GM20000 (cell line): ENCODE measurements around the gene CYP8B1.

ENCODE experiments used
- DNase-seq: peaks from one replicate; pipeline ENCODE4 v3.0.0; 2012; ENCODE audit warnings: low spot score
- TF ChIP-seq, protein P1 (sequence below): IDR thresholded peaks from 2 replicates; pipeline ENCODE4 v1.5.1; 2012; ENCODE audit warnings: mild to moderate bottlenecking, control low read depth; ENCODE audit errors: extremely low read depth, missing control alignments

The CYP8B1 gene

GRCh38 chr3:42867138-42867537, 8.5 kb downstream of the CYP8B1 start:
- TF ChIP-seq, protein P1, sequence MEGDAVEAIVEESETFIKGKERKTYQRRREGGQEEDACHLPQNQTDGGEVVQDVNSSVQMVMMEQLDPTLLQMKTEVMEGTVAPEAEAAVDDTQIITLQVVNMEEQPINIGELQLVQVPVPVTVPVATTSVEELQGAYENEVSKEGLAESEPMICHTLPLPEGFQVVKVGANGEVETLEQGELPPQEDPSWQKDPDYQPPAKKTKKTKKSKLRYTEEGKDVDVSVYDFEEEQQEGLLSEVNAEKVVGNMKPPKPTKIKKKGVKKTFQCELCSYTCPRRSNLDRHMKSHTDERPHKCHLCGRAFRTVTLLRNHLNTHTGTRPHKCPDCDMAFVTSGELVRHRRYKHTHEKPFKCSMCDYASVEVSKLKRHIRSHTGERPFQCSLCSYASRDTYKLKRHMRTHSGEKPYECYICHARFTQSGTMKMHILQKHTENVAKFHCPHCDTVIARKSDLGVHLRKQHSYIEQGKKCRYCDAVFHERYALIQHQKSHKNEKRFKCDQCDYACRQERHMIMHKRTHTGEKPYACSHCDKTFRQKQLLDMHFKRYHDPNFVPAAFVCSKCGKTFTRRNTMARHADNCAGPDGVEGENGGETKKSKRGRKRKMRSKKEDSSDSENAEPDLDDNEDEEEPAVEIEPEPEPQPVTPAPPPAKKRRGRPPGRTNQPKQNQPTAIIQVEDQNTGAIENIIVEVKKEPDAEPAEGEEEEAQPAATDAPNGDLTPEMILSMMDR = no peak

DNA sequence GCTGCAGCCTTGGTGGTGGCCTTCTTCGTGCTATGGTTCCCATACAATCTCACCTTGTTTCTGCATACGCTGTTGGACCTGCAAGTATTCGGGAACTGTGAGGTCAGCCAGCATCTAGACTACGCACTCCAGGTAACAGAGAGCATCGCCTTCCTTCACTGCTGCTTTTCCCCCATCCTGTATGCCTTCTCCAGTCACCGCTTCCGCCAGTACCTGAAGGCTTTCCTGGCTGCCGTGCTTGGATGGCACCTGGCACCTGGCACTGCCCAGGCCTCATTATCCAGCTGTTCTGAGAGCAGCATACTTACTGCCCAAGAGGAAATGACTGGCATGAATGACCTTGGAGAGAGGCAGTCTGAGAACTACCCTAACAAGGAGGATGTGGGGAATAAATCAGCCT, 10.4 kb downstream of the CYP8B1 start:
- no peak for DNase-seq
- TF ChIP-seq, protein P1 = no peak

More at GRCh38 chr3:42867138-42867537, 8.5 kb downstream of the CYP8B1 start:
- no peak for DNase-seq

DNA sequence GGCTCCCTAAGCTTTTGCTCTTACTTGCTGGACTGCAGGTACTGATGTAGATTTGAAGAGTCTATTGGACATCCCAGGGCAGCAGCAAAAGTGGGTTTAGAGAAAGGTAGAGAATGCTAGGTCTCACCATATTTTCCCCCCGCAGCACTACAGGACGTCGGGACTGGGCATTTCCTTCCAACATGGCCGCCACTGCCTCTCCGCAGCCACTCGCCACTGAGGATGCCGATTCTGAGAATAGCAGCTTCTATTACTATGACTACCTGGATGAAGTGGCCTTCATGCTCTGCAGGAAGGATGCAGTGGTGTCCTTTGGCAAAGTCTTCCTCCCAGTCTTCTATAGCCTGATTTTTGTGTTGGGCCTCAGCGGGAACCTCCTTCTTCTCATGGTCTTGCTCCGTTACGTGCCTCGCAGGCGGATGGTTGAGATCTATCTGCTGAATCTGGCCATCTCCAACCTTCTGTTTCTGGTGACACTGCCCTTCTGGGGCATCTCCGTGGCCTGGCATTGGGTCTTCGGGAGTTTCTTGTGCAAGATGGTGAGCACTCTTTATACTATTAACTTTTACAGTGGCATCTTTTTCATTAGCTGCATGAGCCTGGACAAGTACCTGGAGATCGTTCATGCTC, 11.2 kb downstream of the CYP8B1 start:
- TF ChIP-seq, protein P1 = no peak
- DNase-seq = no peak

DNA sequence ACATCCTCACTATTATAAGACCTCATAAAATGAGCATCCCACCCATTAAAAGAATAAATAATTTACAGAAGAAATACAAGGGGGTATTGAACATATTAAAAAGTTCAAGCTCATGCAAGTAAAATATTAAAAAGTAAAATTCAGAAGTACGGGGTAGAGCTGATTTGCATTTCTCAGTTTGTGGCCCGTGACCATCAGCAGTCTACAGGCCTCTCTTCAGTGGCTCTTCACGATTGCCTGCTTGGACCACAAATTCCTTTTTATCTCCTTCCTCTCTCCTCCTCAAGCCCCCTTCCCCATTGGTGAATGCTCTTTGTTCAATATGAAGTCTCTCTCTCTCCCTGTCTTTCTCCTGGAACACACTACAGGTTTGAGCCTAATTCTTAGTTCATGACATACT, 19.1 kb downstream of the CYP8B1 start:
- TF ChIP-seq, protein P1 = no peak
- DNase-seq = no peak

- TF ChIP-seq, protein P1 = no peak
- DNase-seq = no peak
These were observed 19.9 kb downstream of the CYP8B1 start for GRCh38 chr3:42855547-42856380.

- no peak for DNase-seq
- TF ChIP-seq, protein P1 = no peak
These were observed 20.5 kb downstream of the CYP8B1 start for GRCh38 chr3:42855219-42855546.

GRCh38 chr3:42853739-42854302, 21.9 kb downstream of the CYP8B1 start:
- DNase-seq = no peak
- TF ChIP-seq, protein P1 = no peak
